DND-41 (cell line): ENCODE measurements around the gene PRPSAP1.

ENCODE experiments used
- ATAC-seq: fragments of 200-7000 bp; cut with Tn5 transposase; 3 replicates; pipeline ENCODE4 v1.9.1; 2021; ENCODE audit warnings: low read depth; ENCODE audit not compliant: insufficient read depth
- DNase-seq: peaks from one replicate; pipeline ENCODE4 v3.0.0-alpha.2; 2020
- H2AFZ ChIP-seq: 2 replicates; pipeline ENCODE4 v1.6.0; 2012; ENCODE audit warnings: low read depth, low read length
- H3K27ac ChIP-seq: 2 replicates; pipeline ENCODE4 v1.5.1; 2012; ENCODE audit warnings: low read length, inconsistent platforms
- H3K27me3 ChIP-seq: fragments of 200-600 bp; sonication (generic); 2 replicates; pipeline ENCODE4 v1.6.0; 2012; ENCODE audit warnings: low read length, mild to moderate bottlenecking, inconsistent platforms; ENCODE audit not compliant: insufficient read depth, poor library complexity
- H3K36me3 ChIP-seq: 2 replicates; pipeline ENCODE4 v1.5.1; 2012; ENCODE audit warnings: low read length, inconsistent platforms; ENCODE audit not compliant: insufficient read depth
- H3K4me1 ChIP-seq: 2 replicates; pipeline ENCODE4 v1.5.1; 2012; ENCODE audit warnings: mild to moderate bottlenecking, low read length; ENCODE audit not compliant: insufficient read depth
- H3K4me2 ChIP-seq: 2 replicates; pipeline ENCODE4 v1.6.0; 2012; ENCODE audit warnings: mild to moderate bottlenecking, moderate library complexity, low read length, inconsistent platforms; ENCODE audit not compliant: insufficient read depth
- H3K4me3 ChIP-seq, 2 experiments: fragments of 200-600 bp in 1 of 2; shearing (Covaris generic) in 1 of 2; 2 replicates each; pipeline ENCODE4 v1.5.1; 2012 to 2016; ENCODE audit warnings: inconsistent platforms in 2 of 2, low read length in 2 of 2, mild to moderate bottlenecking in 2 of 2, low read depth in 1 of 2, moderate library complexity in 1 of 2
- H3K79me2 ChIP-seq: 2 replicates; pipeline ENCODE4 v1.6.0; 2012; ENCODE audit warnings: low read length, inconsistent platforms; ENCODE audit not compliant: insufficient read depth
- H3K9ac ChIP-seq: 2 replicates; pipeline ENCODE4 v1.6.0; 2012; ENCODE audit warnings: low read depth, mild to moderate bottlenecking, inconsistent platforms, low read length, moderate library complexity
- H3K9me3 ChIP-seq: 2 replicates; pipeline ENCODE4 v1.5.1; 2012; ENCODE audit warnings: low read length, moderate library complexity, mild to moderate bottlenecking, inconsistent platforms; ENCODE audit not compliant: insufficient read depth, severe bottlenecking
- H4K20me1 ChIP-seq: 2 replicates; pipeline ENCODE4 v1.6.0; 2012; ENCODE audit warnings: low read length; ENCODE audit not compliant: insufficient read depth
- CTCF ChIP-seq: IDR thresholded peaks from 2 replicates; pipeline ENCODE4 v1.5.1; 2012; ENCODE audit warnings: borderline replicate concordance, low read length, moderate library complexity, mild to moderate bottlenecking; ENCODE audit not compliant: poor library complexity, severe bottlenecking; ENCODE audit errors: extremely low read depth
- EZH2 ChIP-seq: IDR thresholded peaks from 3 replicates; pipeline ENCODE4 v1.6.1; 2012; ENCODE audit warnings: borderline replicate concordance, low read depth, mild to moderate bottlenecking, moderate library complexity, low read length, inconsistent platforms; ENCODE audit not compliant: severe bottlenecking

Gene PRPSAP1

DNA sequence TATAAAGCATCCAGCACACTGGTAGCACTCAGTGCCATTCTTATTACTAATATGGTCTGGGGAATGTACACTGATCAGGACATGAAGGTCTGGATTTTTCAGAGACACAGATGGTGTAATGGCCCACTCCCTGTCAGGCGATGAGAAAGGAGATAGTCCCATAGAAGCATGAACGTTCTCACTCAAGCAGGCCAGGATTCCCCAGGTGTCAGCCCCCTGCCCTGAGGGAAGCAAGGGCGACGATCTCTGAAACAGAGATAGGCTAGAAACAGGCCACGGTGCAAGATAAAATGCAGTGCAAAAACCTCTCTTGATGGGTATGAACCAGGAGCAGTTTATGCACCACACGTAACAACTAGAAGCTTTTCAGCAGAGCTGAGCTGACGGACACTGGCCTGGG is 10.6 kb downstream of the PRPSAP1 start:
- Histone ChIP-seq H3K9ac (no peak overlapping the region), H3K4me1 (no peaks in the 10 kb centered on the region), H3K36me3 (peaks cover 71% of the 10 kb centered on the region), H3K27me3 (no peaks in the 10 kb centered on the region), H2AFZ (no peak overlapping the region), H3K9me3 (no peaks in the 10 kb centered on the region), H3K27ac (no peak overlapping the region), H3K4me2 (no peak overlapping the region), H4K20me1 (no peaks in the 10 kb centered on the region; the same call in 1 of the 2 replicates), H3K4me3 (no peak overlapping the region), H3K79me2 (peaks cover 6% of the 10 kb centered on the region; the same call in 1 of the 2 replicates)
- TF ChIP-seq CTCF (no peak), EZH2 (no peak)
- no peak for ATAC-seq
- no peak for DNase-seq

- peaks cover 57% of the 10 kb centered on the region for H3K36me3 ChIP-seq
- peaks cover 11% of the 10 kb centered on the region; the same call in 1 of the 2 replicates for H3K79me2 ChIP-seq
- TF ChIP-seq EZH2: no peak
- no peak for TF ChIP-seq CTCF
- no peaks in the 10 kb centered on the region for H3K27me3 ChIP-seq
- H3K9ac ChIP-seq: no peak overlapping the region
- no peaks in the 10 kb centered on the region; the same call in 1 of the 2 replicates for H4K20me1 ChIP-seq
- no peaks in the 10 kb centered on the region for H3K4me1 ChIP-seq
- H3K27ac ChIP-seq: no peak overlapping the region
- no peak overlapping the region for H2AFZ ChIP-seq
- no peak overlapping the region for H3K4me2 ChIP-seq
- DNase-seq (no peak), ATAC-seq (no peak)
- H3K9me3 ChIP-seq: no peaks in the 10 kb centered on the region
- H3K4me3 ChIP-seq: no peak overlapping the region
Observed at GRCh38 chr17:76341301-76341700, 12.4 kb downstream of the PRPSAP1 start.

GRCh38 chr17:76337413-76337777 is 16.3 kb downstream of the PRPSAP1 start:
- no peaks in the 10 kb centered on the region for H3K9me3 ChIP-seq
- no peak for TF ChIP-seq EZH2
- TF ChIP-seq CTCF: no peak
- no peak for DNase-seq
- H3K4me3 ChIP-seq: no peak overlapping the region
- no peak overlapping the region for H3K9ac ChIP-seq
- peaks cover 28% of the 10 kb centered on the region for H3K36me3 ChIP-seq
- no peak overlapping the region for H3K27ac ChIP-seq
- no peaks in the 10 kb centered on the region for H3K27me3 ChIP-seq
- peaks cover 5% of the 10 kb centered on the region; the same call in 1 of the 2 replicates for H4K20me1 ChIP-seq
- H3K79me2 ChIP-seq: peaks cover 21% of the 10 kb centered on the region
- H3K4me2 ChIP-seq: no peak overlapping the region
- no peak overlapping the region for H2AFZ ChIP-seq
- H3K4me1 ChIP-seq: no peaks in the 10 kb centered on the region
- ATAC-seq: no peak
